ENCODE results near the gene ZNF22.

DNA sequence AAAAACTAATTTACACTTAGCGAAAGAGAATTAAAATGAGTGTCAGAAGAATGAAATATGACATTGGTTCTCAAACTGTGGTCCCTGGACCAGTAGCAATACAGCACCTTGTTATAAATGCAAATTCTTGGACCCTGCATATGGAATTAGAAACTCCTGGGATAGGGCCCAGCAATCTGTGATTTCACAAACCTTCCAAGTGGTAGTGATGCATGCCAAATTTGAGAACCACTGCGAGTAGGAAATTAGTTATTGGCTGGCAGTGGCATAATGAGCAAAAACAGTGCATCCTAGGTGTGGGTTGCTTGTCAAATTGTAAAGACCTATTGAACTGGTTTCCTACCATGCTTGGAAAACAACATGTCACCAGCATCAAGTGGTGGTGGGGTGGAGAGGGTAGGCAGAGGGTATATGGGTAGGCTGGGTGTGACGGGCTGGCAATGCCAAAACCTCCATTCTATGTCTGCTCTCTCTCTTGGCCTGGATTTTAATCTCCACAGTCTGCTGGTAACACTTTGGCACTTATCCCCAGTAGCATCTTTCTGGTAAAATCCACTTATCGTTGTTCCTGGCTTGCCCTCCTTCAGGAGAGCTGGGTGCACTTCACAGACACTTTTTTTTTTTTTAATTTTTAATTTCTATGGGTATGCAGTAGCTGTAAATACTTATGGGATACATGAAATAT, 50.0 kb downstream of the ZNF22 start:
- TF ChIP-seq, protein P1, sequence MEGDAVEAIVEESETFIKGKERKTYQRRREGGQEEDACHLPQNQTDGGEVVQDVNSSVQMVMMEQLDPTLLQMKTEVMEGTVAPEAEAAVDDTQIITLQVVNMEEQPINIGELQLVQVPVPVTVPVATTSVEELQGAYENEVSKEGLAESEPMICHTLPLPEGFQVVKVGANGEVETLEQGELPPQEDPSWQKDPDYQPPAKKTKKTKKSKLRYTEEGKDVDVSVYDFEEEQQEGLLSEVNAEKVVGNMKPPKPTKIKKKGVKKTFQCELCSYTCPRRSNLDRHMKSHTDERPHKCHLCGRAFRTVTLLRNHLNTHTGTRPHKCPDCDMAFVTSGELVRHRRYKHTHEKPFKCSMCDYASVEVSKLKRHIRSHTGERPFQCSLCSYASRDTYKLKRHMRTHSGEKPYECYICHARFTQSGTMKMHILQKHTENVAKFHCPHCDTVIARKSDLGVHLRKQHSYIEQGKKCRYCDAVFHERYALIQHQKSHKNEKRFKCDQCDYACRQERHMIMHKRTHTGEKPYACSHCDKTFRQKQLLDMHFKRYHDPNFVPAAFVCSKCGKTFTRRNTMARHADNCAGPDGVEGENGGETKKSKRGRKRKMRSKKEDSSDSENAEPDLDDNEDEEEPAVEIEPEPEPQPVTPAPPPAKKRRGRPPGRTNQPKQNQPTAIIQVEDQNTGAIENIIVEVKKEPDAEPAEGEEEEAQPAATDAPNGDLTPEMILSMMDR (IDR thresholded peaks at IDR 0.05): no peak
- TF ChIP-seq POLR2A (IDR thresholded peaks at IDR 0.05): no peak
